Stimulated activated CD4-positive, alpha-beta T cell treated with anti-CD3 and anti-CD28 coated beads, TNF-alpha, amount 100 ng/mL, for 24 hours (primary cell): ENCODE measurements around the gene STAT3.
A peak's percentile ranks its signal among the peaks of the same experiment; 100 is the strongest.
"Not testable (repeated sequence)": the region's sequence is repeated elsewhere in the genome, so short reads cannot be mapped to it uniquely, and the experiment has no call there.

Source experiments
- DNase-seq, 3 experiments: peaks; one replicate each; pipeline ENCODE4 v3.0.0-alpha.2; 2020; ENCODE audit warnings: low read depth in 3 of 3

STAT3 gene

DNA sequence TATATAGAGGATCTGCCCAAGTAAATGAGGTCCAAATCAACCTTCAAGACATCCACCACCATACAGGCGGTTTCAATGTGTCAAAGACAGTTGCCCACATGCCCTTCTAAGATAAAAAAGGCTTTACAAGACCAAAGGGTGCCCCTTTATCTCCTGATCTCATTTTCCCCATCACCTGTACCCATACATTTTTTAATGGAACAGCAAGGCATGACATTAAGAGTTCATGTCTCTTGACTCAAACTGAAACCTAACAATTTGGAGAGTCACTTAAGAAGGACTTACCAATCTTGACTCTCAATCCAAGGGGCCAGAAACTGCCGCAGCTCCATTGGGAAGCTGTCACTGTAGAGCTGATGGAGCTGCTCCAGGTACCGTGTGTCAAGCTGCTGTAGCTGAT, 40.1 kb downstream of the STAT3 start:
- DNase-seq: no peak

GRCh38 chr17:42347606-42348005, 40.6 kb downstream of the STAT3 start:
- DNase-seq: no peak

DNA sequence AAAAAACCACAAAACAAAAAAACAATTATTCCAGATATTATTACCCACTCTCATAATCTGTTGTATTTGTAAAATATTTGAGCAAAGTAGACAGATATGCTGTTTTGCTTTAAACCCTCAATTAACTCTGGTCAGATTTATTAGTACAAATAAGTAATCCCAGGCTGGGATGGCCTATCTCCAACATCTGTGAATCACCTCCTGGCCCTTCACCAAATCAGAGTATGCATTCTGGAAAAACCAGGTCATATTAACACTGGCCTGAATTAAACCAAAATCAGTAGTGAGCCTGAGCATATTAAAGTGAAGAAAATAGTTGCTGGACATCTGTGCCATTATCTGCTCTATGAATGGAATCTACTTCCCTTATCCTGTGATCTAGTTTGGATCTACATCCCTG, 41.0 kb downstream of the STAT3 start:
- DNase-seq: no peak

- DNase-seq: no peak
Measured at GRCh38 chr17:42346481-42346880, 41.8 kb downstream of the STAT3 start.

DNA sequence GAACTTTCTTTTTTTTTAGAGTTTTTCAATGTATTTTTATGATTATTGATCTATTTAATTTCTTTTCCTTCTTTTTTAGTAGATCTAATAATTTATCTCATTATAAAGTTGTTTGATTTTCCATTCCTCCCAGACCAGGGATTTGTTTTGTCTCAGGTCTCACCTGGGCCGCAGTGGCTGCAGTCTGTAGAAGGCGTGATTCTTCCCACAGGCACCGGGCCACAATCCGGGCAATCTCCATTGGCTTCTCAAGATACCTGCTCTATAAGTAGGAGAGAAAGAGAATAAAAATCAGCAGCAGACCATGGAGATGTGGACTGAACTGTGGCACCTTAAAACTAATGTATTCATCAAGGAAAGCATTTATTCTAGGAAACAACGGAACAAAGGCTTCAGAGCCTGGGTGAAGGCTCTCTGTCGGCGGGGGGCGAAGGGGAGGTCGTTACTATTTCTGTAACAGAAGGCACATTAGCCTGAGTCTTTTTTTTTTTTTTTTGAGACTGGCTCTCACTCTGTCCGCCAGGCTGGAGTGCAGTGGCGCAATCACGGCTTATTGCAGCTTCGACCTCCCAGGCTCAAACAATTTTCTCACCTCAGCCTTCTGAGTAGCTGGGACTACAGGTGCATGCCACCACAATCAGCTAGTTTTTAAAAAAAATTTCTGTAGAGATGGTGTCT, 42.7 kb downstream of the STAT3 start:
- no peak for DNase-seq

DNA sequence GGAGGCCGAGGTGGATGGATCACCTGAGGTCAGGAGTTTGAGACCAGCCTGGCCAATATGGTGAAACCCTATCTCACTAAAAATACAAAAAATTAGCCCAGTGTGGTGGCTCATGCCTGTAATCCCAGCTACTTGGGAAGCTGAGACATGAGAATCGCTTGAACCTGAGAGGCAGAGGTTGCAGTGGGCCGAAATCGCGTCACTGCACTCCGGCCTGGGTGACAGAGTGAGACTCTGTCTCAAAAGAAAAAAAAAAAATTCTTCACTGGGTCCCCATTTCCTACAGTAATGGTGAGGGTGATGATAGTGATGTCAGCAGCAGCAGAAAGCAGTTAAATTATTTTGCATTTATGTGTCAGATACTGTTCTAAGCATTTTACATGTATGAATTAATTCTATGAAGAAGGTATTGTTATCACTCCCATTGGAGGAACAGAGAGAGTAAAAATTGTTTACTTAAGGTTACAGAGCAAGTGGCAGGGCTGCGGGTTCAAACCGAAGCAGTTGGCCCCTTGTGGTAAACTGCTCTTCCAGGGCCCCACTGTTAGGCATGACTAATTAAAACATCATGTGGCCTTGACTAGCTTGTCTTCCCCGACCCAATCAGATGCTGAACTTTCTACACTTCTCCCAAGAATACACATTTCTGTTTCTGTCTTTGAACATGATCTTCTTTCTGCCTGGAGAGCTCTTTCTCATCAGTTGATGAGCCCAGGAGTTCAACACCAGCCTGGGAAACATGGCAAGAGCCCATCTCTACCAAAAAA, 45.8 kb downstream of the STAT3 start:
- peak in 1 of 3 experiments; percentile 44 for DNase-seq

- no peak for DNase-seq
Measured at GRCh38 chr17:42341568-42341967, 46.7 kb downstream of the STAT3 start.

DNA sequence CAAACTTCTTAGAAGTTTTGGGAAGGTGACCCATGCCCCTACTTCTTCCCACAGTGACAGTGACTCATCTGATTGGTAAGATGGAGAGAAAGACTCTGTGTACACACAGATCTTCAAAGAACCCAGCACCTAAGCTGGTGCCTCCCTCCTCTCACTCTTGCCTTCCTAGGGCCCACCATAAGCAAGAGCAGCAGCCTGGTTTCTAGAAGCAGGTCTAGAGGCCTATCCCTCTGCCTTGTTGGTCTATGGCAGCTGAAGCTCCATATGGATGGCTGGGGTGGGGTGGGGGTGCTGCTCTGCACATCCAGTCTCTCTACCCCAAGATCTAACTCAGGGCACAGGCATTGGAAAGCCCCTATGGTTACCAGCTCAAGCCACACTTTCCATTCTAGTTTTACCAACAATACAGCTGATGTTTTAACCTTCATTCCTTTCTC, 47.5 kb downstream of the STAT3 start:
- DNase-seq: peak in 1 of 3 experiments; percentile 32

DNA sequence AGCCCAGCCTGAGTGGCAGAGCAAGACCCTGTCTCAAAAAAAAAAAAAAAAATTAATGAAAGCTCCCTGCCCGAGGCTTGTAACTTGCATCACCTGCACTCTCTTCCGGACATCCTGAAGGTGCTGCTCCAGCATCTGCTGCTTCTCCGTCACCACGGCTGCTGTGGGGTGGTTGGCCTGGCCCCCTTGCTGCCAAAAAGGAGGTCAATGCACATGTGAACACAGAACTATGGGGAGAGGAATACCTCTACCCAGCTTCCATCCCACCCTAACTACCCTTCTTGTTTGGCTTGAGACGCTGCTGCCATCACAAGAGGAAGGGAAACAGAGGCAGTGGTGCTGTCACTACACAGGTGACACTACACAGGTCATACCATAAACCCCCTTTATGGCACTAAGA, 49.0 kb downstream of the STAT3 start:
- DNase-seq: no peak

- DNase-seq: no peak
Measured at GRCh38 chr17:42338427-42338985, 49.7 kb downstream of the STAT3 start.

GRCh38 chr17:42337442-42337841, 50.8 kb downstream of the STAT3 start:
- DNase-seq: peak; percentile 60 to 77 (median 62)

DNA sequence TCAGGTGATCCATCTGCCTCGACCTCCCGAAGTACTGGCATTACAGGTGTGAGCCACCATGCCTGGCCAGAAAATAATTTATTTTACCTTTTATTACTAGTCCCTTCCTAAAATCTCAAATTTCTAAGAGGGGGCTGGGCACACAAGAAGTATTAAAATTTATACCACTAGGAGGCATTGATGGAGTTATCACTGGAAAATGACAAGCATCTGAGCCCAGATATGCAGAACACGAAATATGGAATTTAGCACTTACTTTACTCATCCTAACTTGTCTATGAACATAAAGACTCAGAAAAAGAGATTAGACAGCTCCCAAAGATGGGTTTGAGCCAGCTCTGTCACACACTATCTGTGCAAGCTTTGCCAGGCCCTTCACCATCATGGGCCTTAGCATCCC, 53.6 kb downstream of the STAT3 start:
- no peak for DNase-seq

- no peak for DNase-seq
Measured at GRCh38 chr17:42333053-42333452, 55.2 kb downstream of the STAT3 start.

GRCh38 chr17:42329025-42329976, 58.9 kb downstream of the STAT3 start:
- no peak for DNase-seq

DNA sequence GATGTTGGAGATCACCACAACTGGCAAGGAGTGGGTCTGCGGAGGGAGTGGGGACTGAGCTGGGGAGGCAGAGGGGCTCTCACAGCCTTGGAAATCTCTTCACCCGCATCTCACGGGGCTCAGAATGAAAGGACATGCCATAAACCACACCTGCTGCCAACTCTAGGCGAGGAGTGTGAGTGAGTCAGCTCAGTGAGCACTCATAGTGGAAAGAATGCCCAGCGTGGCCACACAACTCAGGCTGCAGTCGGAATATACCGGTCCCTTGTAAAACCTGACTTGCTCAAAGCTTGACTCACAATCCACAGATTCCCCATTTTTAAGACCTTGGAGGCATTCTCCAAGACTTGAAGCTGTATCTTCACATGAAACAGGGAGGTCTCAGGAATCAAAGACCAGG, 63.2 kb downstream of the STAT3 start:
- DNase-seq: no peak

- DNase-seq: no peak
Measured at GRCh38 chr17:42323268-42323773, 64.9 kb downstream of the STAT3 start.

- DNase-seq: peak; percentile 87 to 95 (median 94)
Measured at GRCh38 chr17:42322382-42323267, 65.6 kb downstream of the STAT3 start.

DNA sequence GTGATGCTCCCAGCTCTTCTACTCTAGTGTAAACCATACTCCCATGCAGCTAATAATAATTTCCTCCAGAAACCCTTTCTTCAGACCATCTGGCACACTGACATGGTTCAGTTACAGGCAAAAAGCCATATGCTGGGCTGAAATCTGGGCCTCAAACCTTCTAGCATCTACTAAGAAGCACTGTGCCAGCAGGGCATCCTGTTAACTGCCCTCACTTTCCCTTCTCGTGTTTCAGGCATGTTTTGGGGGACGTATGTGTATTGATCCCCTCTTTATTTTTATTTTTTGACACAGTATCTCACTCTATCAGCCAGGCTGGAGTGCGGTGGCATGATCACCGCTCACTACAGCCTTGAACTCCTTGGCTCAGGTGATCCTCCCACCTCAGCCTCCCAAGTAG, 66.7 kb downstream of the STAT3 start:
- no peak for DNase-seq

DNA sequence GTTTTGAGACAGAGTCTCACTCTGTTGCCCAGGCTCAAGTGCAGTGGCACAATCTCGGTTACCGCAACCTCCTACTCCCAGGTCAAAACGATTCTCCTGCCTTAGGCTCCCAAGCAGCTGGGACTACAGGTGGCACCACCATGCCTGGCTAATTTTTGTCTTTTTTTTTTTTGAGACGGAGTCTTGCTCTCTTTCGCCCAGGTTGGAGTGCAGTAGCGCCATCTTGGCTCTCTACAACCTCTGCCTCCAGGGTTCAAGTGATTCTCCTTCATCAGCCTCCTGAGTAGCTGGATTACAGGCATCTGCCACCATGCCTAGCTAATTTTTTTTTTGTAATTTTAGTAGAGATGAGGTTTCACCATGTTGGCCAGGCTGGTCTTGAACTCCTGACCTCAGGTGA, 70.3 kb downstream of the STAT3 start:
- not testable (repeated sequence) for DNase-seq

DNA sequence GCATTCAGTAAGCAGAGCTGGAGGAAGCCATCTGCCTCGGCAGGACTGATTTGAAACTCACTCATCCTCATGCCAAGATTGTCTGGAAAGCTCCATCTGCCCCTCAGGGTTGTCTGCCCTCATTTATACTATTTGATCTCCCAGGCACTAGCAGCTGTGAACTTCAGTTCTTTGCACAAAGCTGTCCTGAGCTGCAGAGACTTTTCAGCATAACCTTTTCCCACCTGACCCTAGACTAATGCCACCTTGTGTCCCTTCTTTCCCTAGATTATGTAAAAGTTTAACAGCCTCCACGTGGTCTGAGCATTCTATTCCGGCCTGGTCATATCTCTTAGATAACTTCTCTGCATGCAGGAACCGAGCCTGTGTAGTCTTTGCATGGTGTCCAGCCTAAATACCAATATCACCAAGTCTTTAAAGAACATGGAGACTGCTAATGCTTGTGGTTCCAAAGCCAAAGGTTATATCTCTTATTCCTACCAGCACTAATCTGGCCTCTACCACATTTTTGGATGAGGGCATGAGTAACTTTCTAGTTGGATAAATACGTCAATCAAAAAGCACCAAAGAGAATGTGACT, 70.9 kb downstream of the STAT3 start:
- DNase-seq: no peak
